Stimulated activated CD8-positive, alpha-beta memory T cell treated with anti-CD3 and anti-CD28 coated beads, Interleukin-7, amount 100 ng/mL, for 4 hours (primary cell): ENCODE data around the gene ATP8B4.

Experiments
- DNase-seq, 2 donors: peaks; one replicate each; pipeline ENCODE4 v3.0.0-alpha.2; 2020; ENCODE audit warnings: low read depth in 2 of 2

Gene ATP8B4

GRCh38 chr15:49898097-49898496 is 220.9 kb downstream of the ATP8B4 start:
- DNase-seq, result no peak

GRCh38 chr15:49895347-49896223 is 223.4 kb downstream of the ATP8B4 start:
- no peak for DNase-seq

GRCh38 chr15:49890689-49891088 is 228.3 kb downstream of the ATP8B4 start:
- DNase-seq, result no peak

- no peak for DNase-seq
Observed at GRCh38 chr15:49889536-49889935, 229.5 kb downstream of the ATP8B4 start.

- no peak for DNase-seq
Observed at GRCh38 chr15:49888734-49889133, 230.3 kb downstream of the ATP8B4 start.

GRCh38 chr15:49888323-49888693 is 230.7 kb downstream of the ATP8B4 start:
- DNase-seq, result no peak

GRCh38 chr15:49887659-49888322 is 231.2 kb downstream of the ATP8B4 start:
- no peak for DNase-seq

GRCh38 chr15:49883121-49883520 is 235.9 kb downstream of the ATP8B4 start:
- DNase-seq, result no peak

- DNase-seq, result no peak
Observed at GRCh38 chr15:49881866-49882265, 237.2 kb downstream of the ATP8B4 start.

- no peak for DNase-seq
Observed at GRCh38 chr15:49881433-49881832, 237.6 kb downstream of the ATP8B4 start.

- no peak for DNase-seq
Observed at GRCh38 chr15:49877873-49878521, 241.0 kb downstream of the ATP8B4 start.

GRCh38 chr15:49877117-49877872 is 241.7 kb downstream of the ATP8B4 start:
- DNase-seq, result no peak

GRCh38 chr15:49876401-49877038 is 242.5 kb downstream of the ATP8B4 start:
- no peak for DNase-seq

- DNase-seq, result no peak
Observed at GRCh38 chr15:49875392-49875791, 243.6 kb downstream of the ATP8B4 start.

- DNase-seq, result no peak
Observed at GRCh38 chr15:49870472-49870871, 248.6 kb downstream of the ATP8B4 start.

GRCh38 chr15:49868348-49868747 is 250.7 kb downstream of the ATP8B4 start:
- DNase-seq, result no peak

- no peak for DNase-seq
Observed at GRCh38 chr15:49865925-49866757, 252.9 kb downstream of the ATP8B4 start.

- no peak for DNase-seq
Observed at GRCh38 chr15:49864251-49864650, 254.8 kb downstream of the ATP8B4 start.

- no peak for DNase-seq
Observed at GRCh38 chr15:49863431-49864224, 255.4 kb downstream of the ATP8B4 start.

- no peak for DNase-seq
Observed at GRCh38 chr15:49860101-49860500, 258.9 kb downstream of the ATP8B4 start.
